ENCODE data around the gene FAT1.

Gene FAT1

DNA sequence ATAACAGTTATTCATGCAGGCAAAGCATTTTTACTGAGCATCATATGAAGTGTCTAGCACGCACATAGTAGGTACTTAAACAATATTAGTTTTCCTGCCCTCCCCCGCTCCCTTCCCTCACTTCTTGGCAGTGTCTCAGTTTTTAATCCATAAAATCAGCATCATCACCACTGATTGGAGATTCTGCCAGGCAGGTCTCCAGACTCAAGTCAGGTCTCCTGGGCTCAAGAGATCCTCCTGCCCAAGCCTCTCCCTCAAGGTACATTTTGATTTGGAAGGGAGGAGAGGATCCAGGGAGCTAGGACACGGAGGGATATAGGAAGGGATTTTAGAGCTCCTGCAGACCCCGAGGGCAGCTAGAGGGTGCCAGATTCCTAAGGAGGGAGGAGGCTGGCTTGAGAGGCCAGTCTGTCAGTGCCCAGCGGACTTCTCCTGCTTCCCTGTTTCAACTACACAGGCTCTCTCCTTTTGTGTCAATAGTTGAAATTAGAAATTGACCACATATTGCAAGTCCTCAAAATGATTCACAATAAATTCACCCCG is 4.4 kb upstream of the FAT1 start:
- POLR2A ChIA-PET: no interaction called here
- TF ChIP-seq HDGF (IDR thresholded peaks at IDR 0.05; ENCODE audit: borderline replicate concordance) (no peak), SP1 (IDR thresholded peaks at IDR 0.05) (no peak), SUZ12 (IDR thresholded peaks at IDR 0.05) (no peak), FOXK2 (IDR thresholded peaks at IDR 0.05) (no peak), FOXM1 (IDR thresholded peaks at IDR 0.05; ENCODE audit: borderline replicate concordance) (no peak), ELF4 (IDR thresholded peaks at IDR 0.05) (no peak), BHLHE40 (IDR thresholded peaks at IDR 0.05; ENCODE audit: borderline replicate concordance) (no peak), TARDBP (IDR thresholded peaks at IDR 0.05) (no peak), L3MBTL2 (conservative IDR thresholded peaks at IDR 0.05) (no peak), ARNT (IDR thresholded peaks at IDR 0.05) (no peak), LEF1 (IDR thresholded peaks at IDR 0.05; ENCODE audit: borderline replicate concordance) (no peak), ZNF384 (IDR thresholded peaks at IDR 0.05) (no peak), NFRKB (IDR thresholded peaks at IDR 0.05) (no peak), CTBP1 (IDR thresholded peaks at IDR 0.05; ENCODE audit: borderline replicate concordance) (no peak)
- TF ChIP-seq, protein P1, sequence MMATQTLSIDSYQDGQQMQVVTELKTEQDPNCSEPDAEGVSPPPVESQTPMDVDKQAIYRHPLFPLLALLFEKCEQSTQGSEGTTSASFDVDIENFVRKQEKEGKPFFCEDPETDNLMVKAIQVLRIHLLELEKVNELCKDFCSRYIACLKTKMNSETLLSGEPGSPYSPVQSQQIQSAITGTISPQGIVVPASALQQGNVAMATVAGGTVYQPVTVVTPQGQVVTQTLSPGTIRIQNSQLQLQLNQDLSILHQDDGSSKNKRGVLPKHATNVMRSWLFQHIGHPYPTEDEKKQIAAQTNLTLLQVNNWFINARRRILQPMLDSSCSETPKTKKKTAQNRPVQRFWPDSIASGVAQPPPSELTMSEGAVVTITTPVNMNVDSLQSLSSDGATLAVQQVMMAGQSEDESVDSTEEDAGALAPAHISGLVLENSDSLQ (IDR thresholded peaks at IDR 0.05): no peak
- DNase-seq (ENCODE audit: extremely low spot score): no peak
- CTCF ChIA-PET: no interaction called here

DNA sequence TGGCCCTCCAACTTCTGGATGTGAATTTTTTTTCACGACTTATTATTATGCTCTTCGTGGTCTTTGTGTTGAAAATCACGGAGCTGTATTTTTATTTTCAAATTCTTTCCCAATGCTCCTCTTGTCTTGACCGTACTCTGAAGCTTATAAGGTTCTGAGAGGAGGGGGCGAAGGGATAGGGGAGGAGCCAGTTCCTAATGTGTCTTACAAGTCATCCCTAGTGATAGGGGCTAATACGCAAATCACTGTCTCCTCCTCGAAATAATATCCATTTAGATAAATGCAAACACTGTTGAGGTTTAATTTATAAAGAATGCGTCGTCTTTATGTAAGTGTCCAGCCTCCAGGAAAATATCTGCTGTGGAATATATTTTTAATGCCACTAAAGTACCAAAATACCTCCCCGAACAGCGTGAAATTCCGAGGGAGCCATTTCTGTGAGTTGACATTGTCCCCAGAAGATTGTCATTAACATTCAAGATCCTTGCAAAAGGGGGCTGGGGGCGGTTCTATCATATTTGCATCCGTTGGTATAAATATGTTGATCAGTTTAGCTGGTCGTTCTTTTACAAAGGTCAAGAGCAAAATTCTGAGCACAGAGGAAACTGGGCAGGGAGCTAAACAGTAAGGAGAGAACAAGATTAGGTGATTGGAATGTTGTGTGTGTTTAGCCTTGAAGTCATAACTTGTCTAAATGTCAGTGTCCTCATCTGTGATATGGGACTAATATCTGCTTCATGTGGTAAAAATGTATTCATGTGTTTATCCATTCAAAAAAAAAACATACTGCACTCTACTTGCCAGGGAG is 3.7 kb upstream of the FAT1 start:
- no peak for DNase-seq (ENCODE audit: extremely low spot score)
- ChIA-PET POLR2A (interaction anchor here (0.6 to 1.5 kb wide), 4 partner anchors 13 to 160 kb away, joined by 3 read pairs; no protein-coding TSS in a partner anchor), CTCF (no interaction called here)
- TF ChIP-seq FOXA1 (IDR thresholded peaks at IDR 0.05) (no peak), SUZ12 (IDR thresholded peaks at IDR 0.05) (no peak), ELF4 (IDR thresholded peaks at IDR 0.05) (no peak), TARDBP (IDR thresholded peaks at IDR 0.05) (no peak), FOXM1 (IDR thresholded peaks at IDR 0.05; ENCODE audit: borderline replicate concordance) (no peak), NFRKB (IDR thresholded peaks at IDR 0.05) (no peak), LEF1 (IDR thresholded peaks at IDR 0.05; ENCODE audit: borderline replicate concordance) (no peak), FOXK2 (IDR thresholded peaks at IDR 0.05) (no peak), ZNF384 (IDR thresholded peaks at IDR 0.05) (no peak), HDGF (IDR thresholded peaks at IDR 0.05; ENCODE audit: borderline replicate concordance) (no peak), ARNT (IDR thresholded peaks at IDR 0.05) (no peak)
- TF ChIP-seq, protein P1 (IDR thresholded peaks at IDR 0.05): no peak

- CTCF ChIA-PET: interaction anchor here (0.6 to 2.1 kb wide), 5 partner anchors 8 to 1438 kb away, joined by 3 to 4 read pairs (median 3); no protein-coding TSS in a partner anchor
- TF ChIP-seq FOXK2 (IDR thresholded peaks at IDR 0.05): no peak
- TF ChIP-seq NFRKB (IDR thresholded peaks at IDR 0.05): no peak
- TF ChIP-seq ARNT (IDR thresholded peaks at IDR 0.05): no peak
- TF ChIP-seq, protein P1 (IDR thresholded peaks at IDR 0.05): no peak
- TF ChIP-seq ELF4 (IDR thresholded peaks at IDR 0.05): no peak
- no peak for TF ChIP-seq L3MBTL2 (conservative IDR thresholded peaks at IDR 0.05)
- TF ChIP-seq FOXA1 (IDR thresholded peaks at IDR 0.05): no peak
- TF ChIP-seq SP1 (IDR thresholded peaks at IDR 0.05): no peak
- no peak for TF ChIP-seq TARDBP (IDR thresholded peaks at IDR 0.05)
- no peak for TF ChIP-seq SUZ12 (IDR thresholded peaks at IDR 0.05)
- no peak for TF ChIP-seq CTBP1 (IDR thresholded peaks at IDR 0.05; ENCODE audit: borderline replicate concordance)
- no peak for TF ChIP-seq BHLHE40 (IDR thresholded peaks at IDR 0.05; ENCODE audit: borderline replicate concordance)
- TF ChIP-seq FOXM1 (IDR thresholded peaks at IDR 0.05; ENCODE audit: borderline replicate concordance): no peak
- POLR2A ChIA-PET: interaction anchor here (0.6 to 1.5 kb wide), 4 partner anchors 13 to 103 kb away, joined by 3 read pairs; no protein-coding TSS in a partner anchor
- DNase-seq (ENCODE audit: extremely low spot score): peak; percentile 58
These were observed 2.9 kb upstream of the FAT1 start for GRCh38 chr4:186726426-186727168.

DNA sequence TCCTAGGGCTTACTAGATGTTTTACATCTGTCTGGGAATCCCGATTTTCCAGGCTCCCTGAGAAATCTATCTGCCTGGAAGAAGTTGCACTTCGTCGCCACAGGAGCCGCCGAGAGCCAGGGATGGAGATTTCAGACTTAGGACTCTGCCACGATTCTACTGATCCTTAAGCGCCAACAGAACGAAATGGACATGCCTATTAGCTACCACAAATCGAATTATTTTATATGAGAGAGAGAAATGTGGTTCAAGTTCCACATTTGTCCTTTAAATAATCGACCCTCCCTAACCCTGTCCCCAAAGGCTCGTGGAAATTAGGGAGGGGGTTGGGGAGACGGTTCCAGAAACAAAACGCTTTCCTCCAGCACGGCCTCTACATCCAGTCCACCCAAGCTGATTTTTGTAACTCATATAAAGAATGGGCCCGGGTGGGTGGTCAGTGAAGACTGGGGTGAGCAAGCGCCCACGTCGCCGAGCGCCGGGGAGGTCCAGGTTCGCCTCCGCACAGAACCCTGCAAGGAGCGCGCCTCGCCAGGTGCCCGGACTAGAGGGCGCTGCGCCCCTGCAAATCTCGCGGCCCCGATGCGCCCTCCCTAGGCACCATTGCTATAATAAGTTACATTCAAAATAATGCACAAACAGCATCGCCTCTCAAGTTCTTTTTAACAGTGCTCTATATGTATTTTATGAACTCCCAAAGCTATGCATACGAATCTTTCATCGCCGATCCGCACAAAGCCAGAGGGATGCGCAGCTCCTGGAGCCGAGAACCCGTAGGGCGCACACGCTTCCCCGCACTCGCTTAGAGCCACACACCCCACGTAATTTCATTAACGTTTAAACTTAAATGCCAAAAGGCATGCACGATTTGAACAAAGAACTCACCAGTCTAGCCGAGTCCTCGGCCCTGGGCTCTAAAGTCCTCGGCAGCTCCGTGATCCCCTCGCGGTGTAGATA is 2.1 kb upstream of the FAT1 start:
- TF ChIP-seq FOXA1 (IDR thresholded peaks at IDR 0.05) (no peak), ZNF384 (IDR thresholded peaks at IDR 0.05) (no peak), HDGF (IDR thresholded peaks at IDR 0.05; ENCODE audit: borderline replicate concordance) (no peak), LEF1 (IDR thresholded peaks at IDR 0.05; ENCODE audit: borderline replicate concordance) (no peak), L3MBTL2 (conservative IDR thresholded peaks at IDR 0.05) (no peak), CTBP1 (IDR thresholded peaks at IDR 0.05; ENCODE audit: borderline replicate concordance) (no peak), FOXK2 (IDR thresholded peaks at IDR 0.05) (no peak), ELF4 (IDR thresholded peaks at IDR 0.05) (no peak), TARDBP (IDR thresholded peaks at IDR 0.05) (no peak), FOXM1 (IDR thresholded peaks at IDR 0.05; ENCODE audit: borderline replicate concordance) (no peak), BHLHE40 (IDR thresholded peaks at IDR 0.05; ENCODE audit: borderline replicate concordance) (no peak)
- TF ChIP-seq, protein P1 (IDR thresholded peaks at IDR 0.05): no peak
- ChIA-PET POLR2A (interaction anchor here (0.9 to 1.5 kb wide), 4 partner anchors 12 to 104 kb away, joined by 3 read pairs; no protein-coding TSS in a partner anchor), CTCF (interaction anchor here (0.6 to 2.1 kb wide), 8 partner anchors 8 to 1439 kb away, joined by 3 to 4 read pairs (median 3); no protein-coding TSS in a partner anchor)
- DNase-seq (ENCODE audit: extremely low spot score): peak; percentile 36
